Mucosa of rectum (tissue), 2 donors: ENCODE data around the gene TMBIM1.
A peak's percentile ranks its signal among the peaks of the same experiment; 100 is the strongest.

Source experiments
- H3K27ac ChIP-seq, 2 donors: one replicate each; pipeline ENCODE4 v1.7.0; 2013; ENCODE audit warnings: inconsistent platforms in 2 of 2, low read depth in 2 of 2, low read length in 2 of 2
- H3K27me3 ChIP-seq, 2 donors: one replicate each; pipeline ENCODE4 v1.7.0; 2013; ENCODE audit warnings: low read length in 2 of 2; ENCODE audit not compliant: control insufficient read depth in 2 of 2, insufficient read depth in 2 of 2
- H3K36me3 ChIP-seq, 2 donors: one replicate each; pipeline ENCODE4 v1.7.0; 2013; ENCODE audit warnings: low read length in 2 of 2; ENCODE audit not compliant: control insufficient read depth in 2 of 2, insufficient read depth in 2 of 2
- H3K4me1 ChIP-seq, 2 donors: one replicate each; pipeline ENCODE4 v1.7.0; 2013; ENCODE audit warnings: low read length in 2 of 2, mild to moderate bottlenecking in 1 of 2; ENCODE audit not compliant: control insufficient read depth in 2 of 2, insufficient read depth in 2 of 2
- H3K4me3 ChIP-seq, 2 donors: one replicate each; pipeline ENCODE4 v1.7.0; 2013; ENCODE audit warnings: low read length in 2 of 2
- H3K9ac ChIP-seq, 2 donors: one replicate each; pipeline ENCODE4 v1.7.0; 2013; ENCODE audit warnings: low read length in 2 of 2, low read depth in 1 of 2, mild to moderate bottlenecking in 1 of 2
- H3K9me3 ChIP-seq, 2 donors: one replicate each; pipeline ENCODE4 v1.7.0; 2013; ENCODE audit warnings: low read length in 2 of 2; ENCODE audit not compliant: control insufficient read depth in 2 of 2
- donor health status: healthy.
- donor health status: Normal muscosa, but diverticular disease.

The TMBIM1 gene

DNA sequence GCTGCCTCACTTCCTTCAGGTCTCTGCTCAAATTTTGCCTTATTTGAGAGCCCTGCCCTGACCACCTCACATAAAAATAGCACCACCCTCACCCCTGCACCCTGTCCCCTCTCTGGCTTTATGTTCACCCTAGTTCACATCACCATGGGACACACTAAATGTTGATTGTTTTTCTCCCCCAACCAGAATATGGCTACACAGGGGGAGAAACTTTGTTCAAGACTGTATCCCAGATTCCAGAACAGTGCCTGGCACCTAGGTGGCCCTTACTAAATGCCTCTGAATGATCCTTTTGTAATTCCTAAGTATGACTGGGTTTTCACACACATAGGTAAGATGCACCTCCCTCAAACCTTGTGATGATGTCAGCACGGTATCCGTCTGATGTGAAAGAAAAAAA lies 36.0 kb upstream of the TMBIM1 start:
- no peaks in the 10 kb centered on the region for H3K9me3 ChIP-seq
- no peak overlapping the region for H3K4me3 ChIP-seq
- no peaks in the 10 kb centered on the region for H3K27me3 ChIP-seq
- peaks cover 20% of the 10 kb centered on the region in 2 donors for H3K4me1 ChIP-seq
- no peak overlapping the region for H3K27ac ChIP-seq
- no peaks in the 10 kb centered on the region for H3K36me3 ChIP-seq
- no peak overlapping the region for H3K9ac ChIP-seq

DNA sequence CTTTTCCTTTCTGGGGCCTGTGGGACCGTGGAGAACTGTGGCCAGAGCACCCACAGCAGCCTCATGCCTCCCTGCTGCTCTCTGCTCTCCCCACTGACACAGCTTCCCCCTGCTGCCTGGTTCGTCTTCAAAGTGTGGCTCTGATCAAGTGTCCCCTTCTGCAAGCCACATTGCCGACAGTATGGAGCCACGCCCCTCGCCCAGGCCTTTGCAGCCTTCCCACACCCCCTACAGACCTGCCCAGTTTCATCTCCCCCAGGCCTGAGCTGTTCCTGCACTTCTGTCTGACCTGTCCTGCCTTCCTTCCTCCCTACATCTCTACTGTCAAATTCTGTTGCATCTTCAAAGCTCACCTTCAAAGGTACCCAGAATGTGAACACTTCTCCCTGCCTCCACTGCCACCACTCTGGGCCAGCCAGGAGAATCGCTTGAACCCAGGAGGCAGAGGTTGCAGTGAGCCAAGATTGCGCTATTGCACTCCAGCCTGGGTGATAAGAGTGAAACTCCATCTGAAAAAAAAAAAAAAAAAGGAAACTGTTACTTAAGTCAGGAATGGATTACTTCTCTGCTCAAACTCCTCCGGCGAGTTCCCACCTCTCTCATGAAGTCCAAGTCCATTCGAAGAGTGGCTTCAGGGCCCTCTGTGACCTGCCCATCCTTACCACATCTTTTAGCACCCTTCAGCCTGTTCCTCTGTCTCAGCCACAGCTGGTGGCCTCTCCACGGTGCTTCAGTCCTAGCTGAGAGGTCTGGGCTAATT lies 35.3 kb upstream of the TMBIM1 start:
- Histone ChIP-seq H3K9me3 (no peaks in the 10 kb centered on the region), H3K27ac (no peak overlapping the region), H3K27me3 (no peaks in the 10 kb centered on the region), H3K36me3 (no peaks in the 10 kb centered on the region), H3K4me1 (peaks cover 15% of the 10 kb centered on the region in 2 donors), H3K4me3 (no peak overlapping the region), H3K9ac (no peak overlapping the region)

DNA sequence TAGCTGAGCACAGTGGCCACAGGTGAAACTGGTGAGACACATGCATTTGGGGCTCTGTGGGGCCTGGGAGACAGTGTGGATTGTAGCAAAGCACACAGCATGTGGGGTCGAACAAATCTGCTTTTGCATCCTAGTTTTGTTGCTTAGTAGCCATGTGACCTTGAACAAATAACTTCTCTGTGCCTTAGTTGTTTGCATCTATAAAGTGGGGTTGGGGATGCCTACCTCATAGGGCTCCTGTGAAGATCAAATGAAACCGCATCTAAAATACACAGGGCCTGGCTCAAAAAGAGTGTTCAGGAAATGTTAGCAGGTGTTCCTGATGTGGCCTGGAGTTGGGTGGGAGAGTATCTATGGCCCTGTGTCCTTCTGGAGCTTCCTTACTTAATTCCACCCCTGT lies 34.0 kb upstream of the TMBIM1 start:
- H3K4me1 ChIP-seq: peaks cover 20 to 21% of the 10 kb centered on the region in 2 donors
- H3K9me3 ChIP-seq: no peaks in the 10 kb centered on the region
- H3K36me3 ChIP-seq: no peaks in the 10 kb centered on the region
- H3K9ac ChIP-seq: no peak overlapping the region
- no peaks in the 10 kb centered on the region for H3K27me3 ChIP-seq
- no peak overlapping the region for H3K27ac ChIP-seq
- H3K4me3 ChIP-seq: no peak overlapping the region

DNA sequence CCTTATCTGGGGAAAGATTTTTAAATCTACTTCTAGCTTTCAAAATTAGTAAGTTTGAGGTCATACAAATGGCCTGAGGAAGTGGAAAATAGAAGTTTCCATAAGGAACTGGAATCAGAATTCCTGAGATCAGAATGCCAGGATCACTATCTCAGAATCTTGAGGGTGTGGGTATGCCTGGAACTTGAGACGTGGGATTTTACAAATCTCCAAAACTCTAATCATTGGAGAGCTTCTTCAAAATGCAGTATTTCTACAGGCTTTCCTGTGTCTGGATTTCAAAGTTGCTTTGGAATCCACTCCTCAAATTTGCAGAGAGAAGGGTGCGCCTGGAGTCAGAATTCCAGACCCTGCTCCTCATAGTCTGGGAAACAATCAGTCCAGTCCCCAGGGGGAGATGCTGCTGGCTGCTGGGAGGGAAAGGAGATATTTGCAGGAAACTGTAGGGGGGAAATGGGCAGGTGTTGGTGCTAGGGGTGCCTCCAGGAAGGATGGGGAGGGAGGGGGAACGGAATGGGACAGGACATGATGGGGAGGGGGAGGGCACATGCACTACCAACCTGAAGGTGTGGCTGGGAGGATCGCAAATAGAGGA lies 33.4 kb upstream of the TMBIM1 start:
- no peaks in the 10 kb centered on the region for H3K9me3 ChIP-seq
- peaks cover 20 to 21% of the 10 kb centered on the region in 2 donors for H3K4me1 ChIP-seq
- H3K27ac ChIP-seq: no peak overlapping the region
- no peak overlapping the region for H3K9ac ChIP-seq
- no peak overlapping the region for H3K4me3 ChIP-seq
- H3K36me3 ChIP-seq: no peaks in the 10 kb centered on the region
- no peaks in the 10 kb centered on the region for H3K27me3 ChIP-seq

DNA sequence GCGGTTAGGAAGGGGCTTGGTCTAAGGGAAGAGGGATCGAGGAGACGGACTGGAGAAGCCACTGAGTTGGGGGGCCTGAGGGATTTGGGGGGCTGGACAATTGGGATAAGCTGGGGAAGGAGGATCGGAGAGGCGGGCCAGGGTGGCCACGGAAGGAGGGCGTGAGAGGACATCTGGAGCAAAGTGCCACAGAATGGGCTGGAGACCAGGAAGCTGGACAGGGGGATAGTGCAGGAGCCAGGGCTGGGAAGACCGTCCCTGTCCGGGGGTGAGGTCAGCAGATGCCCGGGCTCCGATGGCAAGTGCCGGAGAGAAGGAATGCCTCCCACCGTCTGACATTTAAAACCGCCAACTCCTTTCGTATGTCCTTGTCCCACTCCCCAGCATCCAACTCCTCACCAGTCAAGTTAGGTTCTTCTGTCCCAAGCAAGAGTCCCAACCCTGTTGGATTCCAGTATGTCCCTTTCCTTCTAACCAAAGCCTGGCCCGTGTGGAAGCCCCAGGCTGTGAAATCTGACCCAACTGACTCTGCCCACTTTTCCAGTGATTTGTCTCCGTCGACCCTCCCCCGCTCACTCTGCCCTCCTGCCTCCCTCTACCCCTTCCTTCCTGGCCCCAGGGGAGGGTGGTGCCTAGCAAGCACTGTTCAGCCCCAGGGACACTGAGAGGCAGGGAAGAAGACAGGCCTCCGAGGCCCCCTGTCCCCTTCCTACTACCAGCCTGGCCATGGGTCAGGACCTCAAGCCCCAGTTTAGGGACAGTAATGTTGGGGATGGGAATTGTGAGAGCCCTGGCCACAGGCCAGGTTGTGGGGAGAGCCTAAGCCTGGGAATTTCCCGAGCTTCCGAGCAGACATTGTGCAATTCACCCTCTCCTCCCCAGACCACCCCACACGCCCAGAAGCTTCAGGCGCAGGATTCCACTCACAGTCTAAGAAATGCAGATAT lies 31.5 kb upstream of the TMBIM1 start:
- peaks cover 18 to 20% of the 10 kb centered on the region in 2 donors for H3K4me1 ChIP-seq

DNA sequence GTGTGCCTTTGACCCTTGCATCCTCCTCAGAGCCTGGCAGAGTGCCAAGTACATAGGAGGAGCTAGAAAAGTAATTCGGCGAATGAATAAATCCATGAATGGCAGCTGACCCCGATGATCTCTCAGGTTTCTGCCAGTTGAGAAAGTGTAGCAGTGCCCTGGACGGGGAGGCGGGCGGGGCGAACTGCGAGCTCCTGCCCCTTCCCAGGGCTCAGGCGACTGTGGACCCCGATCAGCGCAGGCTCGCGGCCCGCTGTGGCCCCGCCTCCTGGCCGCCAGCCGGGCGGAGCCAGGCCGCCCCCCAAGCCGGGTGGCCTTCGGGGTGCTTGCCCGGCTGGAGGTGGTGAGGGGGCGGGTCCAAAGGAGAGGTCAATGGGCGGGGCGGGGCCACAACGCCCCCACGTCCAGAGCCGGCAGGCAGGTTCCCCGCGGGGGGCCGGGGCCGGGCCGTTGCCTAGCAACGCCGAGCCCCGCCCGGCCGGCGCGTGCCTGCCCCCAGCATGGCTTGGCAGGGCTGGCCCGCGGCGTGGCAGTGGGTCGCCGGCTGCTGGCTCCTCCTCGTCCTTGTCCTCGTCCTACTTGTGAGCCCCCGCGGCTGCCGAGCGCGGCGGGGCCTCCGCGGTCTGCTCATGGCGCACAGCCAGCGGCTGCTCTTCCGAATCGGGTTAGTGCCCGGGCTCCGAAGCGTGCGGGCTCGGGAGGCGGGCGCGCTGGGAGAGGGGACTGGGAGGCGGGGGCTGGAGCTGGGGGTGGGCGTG lies 30.6 kb upstream of the TMBIM1 start:
- Histone ChIP-seq H3K27me3 (no peaks in the 10 kb centered on the region), H3K4me3 (peak overlapping the region; percentile 77 to 86), H3K4me1 (peaks cover 18 to 20% of the 10 kb centered on the region in 2 donors), H3K9ac (peak overlapping the region; percentile 60 to 72), H3K9me3 (no peaks in the 10 kb centered on the region), H3K36me3 (no peaks in the 10 kb centered on the region), H3K27ac (peak overlapping the region; percentile 84 to 85)

More for the DNA sequence above, 31.5 kb upstream of the TMBIM1 start:
- H3K9me3 ChIP-seq: no peaks in the 10 kb centered on the region
- no peaks in the 10 kb centered on the region for H3K27me3 ChIP-seq
- peak overlapping the region; percentile 38 to 72 for H3K9ac ChIP-seq
- peak overlapping the region; percentile 84 to 85 for H3K27ac ChIP-seq
- H3K36me3 ChIP-seq: no peaks in the 10 kb centered on the region
- H3K4me3 ChIP-seq: peak overlapping the region; percentile 77 to 86

DNA sequence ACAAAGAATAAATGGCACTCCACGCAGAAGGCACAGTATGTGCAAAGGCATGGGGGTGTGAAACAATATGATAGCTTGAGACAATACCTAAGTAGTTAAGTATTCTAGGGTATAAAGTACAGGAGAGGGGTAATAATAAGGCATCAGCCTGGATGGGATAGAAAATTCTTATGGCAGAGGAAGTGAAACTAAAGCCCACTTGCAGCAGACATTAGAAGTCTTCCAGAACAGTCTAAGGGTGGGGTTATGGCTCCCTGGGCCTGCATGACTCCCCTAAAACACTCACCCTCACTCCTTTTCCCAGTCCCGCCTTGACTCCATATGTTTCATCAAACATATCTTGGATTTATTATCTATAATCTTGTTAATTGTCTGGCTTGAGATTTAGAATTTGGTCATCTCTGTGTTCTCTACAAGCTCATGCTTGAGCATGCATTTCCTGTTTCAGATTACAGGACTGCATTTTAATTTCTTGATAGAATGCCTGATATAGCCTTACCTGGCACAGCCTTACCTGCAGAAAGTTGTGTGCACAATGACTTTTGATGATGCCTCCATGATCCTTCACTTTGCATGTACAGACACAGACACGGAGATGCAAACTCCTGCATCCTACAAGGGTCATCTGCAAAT lies 28.5 kb upstream of the TMBIM1 start:
- H3K9ac ChIP-seq: no peak overlapping the region
- no peaks in the 10 kb centered on the region for H3K9me3 ChIP-seq
- no peaks in the 10 kb centered on the region for H3K36me3 ChIP-seq
- H3K4me3 ChIP-seq: peak overlapping the region in 1 of 2 donors; percentile 3
- no peaks in the 10 kb centered on the region for H3K27me3 ChIP-seq
- no peak overlapping the region for H3K27ac ChIP-seq
- H3K4me1 ChIP-seq: peaks cover 18 to 33% of the 10 kb centered on the region in 2 donors

DNA sequence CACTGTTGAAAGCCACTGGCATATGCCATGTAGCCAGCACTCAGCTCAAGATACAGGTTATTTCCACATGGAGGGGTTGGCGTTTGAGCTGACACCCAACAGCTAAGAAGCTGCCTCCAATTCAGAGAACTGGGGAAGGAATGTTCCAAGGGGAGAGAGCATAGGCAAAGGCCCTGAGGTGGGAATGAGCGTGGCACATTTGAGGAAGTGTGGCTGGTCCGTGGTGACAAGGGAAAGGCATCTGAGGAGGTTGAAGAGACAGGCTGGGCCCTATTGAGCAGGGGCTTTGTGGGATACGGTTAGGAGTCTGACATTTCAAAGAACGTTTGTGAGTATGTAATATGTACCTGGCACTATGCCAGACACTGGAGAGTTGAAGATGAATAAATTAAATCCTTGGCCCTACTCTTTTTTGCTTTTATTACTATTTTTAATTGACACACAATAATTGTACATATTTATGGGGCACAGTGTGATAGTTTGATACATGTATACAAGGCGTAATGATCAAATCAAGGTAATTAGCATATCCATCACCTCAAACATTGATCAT lies 27.6 kb upstream of the TMBIM1 start:
- H3K9ac ChIP-seq: no peak overlapping the region
- no peaks in the 10 kb centered on the region for H3K27me3 ChIP-seq
- no peak overlapping the region for H3K4me3 ChIP-seq
- no peaks in the 10 kb centered on the region for H3K36me3 ChIP-seq
- no peaks in the 10 kb centered on the region for H3K9me3 ChIP-seq
- H3K4me1 ChIP-seq: peaks cover 18 to 34% of the 10 kb centered on the region in 2 donors
- H3K27ac ChIP-seq: no peak overlapping the region

DNA sequence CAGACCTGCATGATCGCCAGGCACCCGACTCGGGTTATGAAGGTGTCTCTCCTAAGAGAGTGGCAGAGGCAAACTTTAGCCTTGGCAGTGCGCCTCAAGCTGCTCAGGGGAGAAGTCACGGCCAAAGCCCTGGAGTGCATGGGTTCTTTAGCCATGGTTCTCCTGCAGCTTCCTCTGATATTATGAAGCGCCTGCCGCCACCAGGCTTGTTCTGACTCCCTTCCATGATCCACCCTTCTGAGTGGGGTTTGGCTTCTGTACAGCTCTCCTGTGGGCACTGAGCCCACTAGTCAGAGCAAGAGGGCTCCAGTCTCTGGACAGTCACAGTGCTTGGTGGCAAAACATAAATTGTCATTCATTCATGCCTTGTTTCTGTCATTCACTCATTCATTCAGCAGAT lies 25.9 kb upstream of the TMBIM1 start:
- Histone ChIP-seq H3K4me1 (peaks cover 6 to 22% of the 10 kb centered on the region in 2 donors), H3K27me3 (no peaks in the 10 kb centered on the region), H3K4me3 (no peak overlapping the region), H3K27ac (no peak overlapping the region), H3K9me3 (no peaks in the 10 kb centered on the region), H3K9ac (no peak overlapping the region), H3K36me3 (no peaks in the 10 kb centered on the region)
